GM12878 (cell line): Measurements from ENCODE around the gene KCNQ1. TPM values are rescaled to one million over a fixed set of nuclear protein-coding genes. Genes with fewer than 3 reads are reported as not detected.

Experiments used
- ATAC-seq: fragments of 200-7000 bp; cut with Tn5 transposase; 3 replicates; pipeline ENCODE4 v1.9.1; 2020; ENCODE audit warnings: mild to moderate bottlenecking, moderate library complexity
- BruUV-seq: library from RNA; stranded (reverse); fragments of 400-500 nt; replicated peaks from 2 replicates; lab custom pipeline; 2021; lab: Mats Ljungman, UMichigan
- CTCF ChIA-PET: fragments of 300-600 bp; sonication (Branson Sonifier 250); formaldehyde crosslinking; extraction: SDS; loops from one replicate; lab custom pipeline; 2021; ENCODE audit warnings: inconsistent platforms; lab: Yijun Ruan, JAX
- POLR2A ChIA-PET: fragments of 350-600 bp; formaldehyde crosslinking; extraction: SDS; loops from one replicate; lab custom pipeline; 2021; ENCODE audit warnings: inconsistent platforms; lab: Charles Lee
- RAD21 ChIA-PET: fragments of 300-600 bp; sonication (Branson Sonifier 250); formaldehyde crosslinking; loops from one replicate; lab custom pipeline; 2023; ENCODE audit warnings: antibody characterized with exemption; ENCODE audit not compliant: unreplicated experiment; lab: Charles Lee
- SMC1A ChIA-PET: fragments of 300-600 bp; sonication (Branson Sonifier 250); formaldehyde crosslinking; loops from one replicate; lab custom pipeline; 2023; ENCODE audit not compliant: unreplicated experiment, uncharacterized antibody; lab: Charles Lee
- DNase-seq: peaks from one replicate; pipeline ENCODE4 v3.0.0-alpha.2; 2011; ENCODE audit warnings: low read depth, low spot score
- FAIRE-seq: peaks from 3 replicates; lab custom pipeline; 2011; peaks lifted over from hg19 to GRCh38; lab: Jason Lieb, UNC
- H2AFZ ChIP-seq: 2 replicates; pipeline ENCODE4 v1.6.0; 2011; ENCODE audit warnings: low read depth, low read length, control low read depth; ENCODE audit not compliant: control insufficient read depth
- H3K27ac ChIP-seq: 2 replicates; pipeline ENCODE4 v1.5.1; 2011; ENCODE audit warnings: control low read depth; ENCODE audit not compliant: control insufficient read depth, insufficient read depth
- H3K27me3 ChIP-seq, 2 experiments: replicated peaks in 1 of 2; 2 replicates each; pipeline versions ENCODE4 v1.6.0 to v1.6.1; 2011; ENCODE audit warnings: low read length in 1 of 2; ENCODE audit not compliant: control insufficient read depth in 2 of 2, insufficient read depth in 2 of 2
- H3K36me3 ChIP-seq, 2 experiments: 2 replicates each; pipeline ENCODE4 v1.5.1; 2011; ENCODE audit warnings: low read length in 1 of 2; ENCODE audit not compliant: control insufficient read depth in 2 of 2, insufficient read depth in 2 of 2
- H3K4me1 ChIP-seq: 2 replicates; pipeline ENCODE4 v1.6.1; 2011; ENCODE audit warnings: mild to moderate bottlenecking, low read length, moderate library complexity, mixed read lengths; ENCODE audit not compliant: control insufficient read depth, insufficient read depth
- H3K4me2 ChIP-seq: 2 replicates; pipeline ENCODE4 v1.6.0; 2011; ENCODE audit warnings: control low read depth; ENCODE audit not compliant: control insufficient read depth, insufficient read depth
- H3K4me3 ChIP-seq: fragments of 200-600 bp; sonication (generic); 2 replicates; pipeline ENCODE4 v1.5.1; 2016
- H3K79me2 ChIP-seq: 2 replicates; pipeline ENCODE4 v1.6.0; 2011; ENCODE audit warnings: low read length; ENCODE audit not compliant: control insufficient read depth, insufficient read depth
- H3K9ac ChIP-seq: 2 replicates; pipeline ENCODE4 v1.8.0; 2011; ENCODE audit warnings: low read length, control low read depth, mixed read lengths; ENCODE audit not compliant: control insufficient read depth, insufficient read depth
- H3K9me3 ChIP-seq: replicated peaks from 3 replicates; pipeline ENCODE4 v1.5.1; 2011; ENCODE audit warnings: mild to moderate bottlenecking, low read length; ENCODE audit not compliant: control insufficient read depth, insufficient read depth
- H4K20me1 ChIP-seq: 2 replicates; pipeline ENCODE4 v1.6.0; 2011; ENCODE audit not compliant: control insufficient read depth, insufficient read depth
- KLF5 ChIP-seq: fragments of 450-650 bp; IDR thresholded peaks from 2 replicates; pipeline ENCODE4 v1.6.1; 2014; ENCODE audit warnings: mild to moderate bottlenecking; ENCODE audit not compliant: partially characterized antibody
- NR2C2 ChIP-seq: IDR thresholded peaks from 2 replicates; pipeline ENCODE4 v1.6.1; 2011; ENCODE audit warnings: borderline replicate concordance, low read depth; ENCODE audit not compliant: control insufficient read depth, insufficient read length
- RAD21 ChIP-seq: IDR thresholded peaks from 2 replicates; pipeline ENCODE4 v1.6.1; 2011; ENCODE audit warnings: mild to moderate bottlenecking, low read depth, low read length, moderate library complexity; ENCODE audit not compliant: insufficient read depth
- SMAD5 ChIP-seq: IDR thresholded peaks from 2 replicates; pipeline ENCODE4 v1.6.1; 2016; ENCODE audit warnings: antibody characterized with exemption, low read depth
- SMC3 ChIP-seq: IDR thresholded peaks from 2 replicates; pipeline ENCODE4 v1.6.1; 2011; ENCODE audit warnings: low read length, improper control_type of control experiment, borderline replicate concordance
- YBX1 ChIP-seq: fragments of 450-650 bp; IDR thresholded peaks from 2 replicates; pipeline ENCODE4 v1.6.1; 2016; ENCODE audit warnings: antibody characterized with exemption
- ZNF207 ChIP-seq: fragments of 450-650 bp; IDR thresholded peaks from 2 replicates; pipeline ENCODE4 v1.6.1; 2014; ENCODE audit warnings: antibody characterized with exemption, mild to moderate bottlenecking, borderline replicate concordance
- ZNF274 ChIP-seq: IDR thresholded peaks from one replicate; pipeline ENCODE4 v1.8.0; 2011; ENCODE audit not compliant: insufficient read length, insufficient read depth
- WGBS: methylation state at CpG from one replicate; pipeline ENCODE4 v1.1.6; 2016; ENCODE audit warnings: low lambda C conversion rate; ENCODE audit not compliant: insufficient replicate concordance, insufficient coverage; ENCODE audit errors: missing lambda C conversion rate; 5-methylcytosine and 5-hydroxymethylcytosine counted together
- in situ Hi-C: fragments of 300-500 bp; cut with MboI; formaldehyde crosslinking; loops from 9 replicates; pipeline ENCODE4 v1.14.3; 2018; ENCODE audit warnings: mixed read lengths
- intact Hi-C: fragments of 100-400 bp; cut with micrococcal nuclease; formaldehyde crosslinking; loops from one replicate; pipeline ENCODE4 v1.14.2; 2022; ENCODE audit not compliant: unreplicated experiment
- polyA plus RNA-seq, 11 experiments: library from polyadenylated mRNA; depleted of rRNA in 4 of 11; unstranded in 6 of 11; stranded (reverse) in 5 of 11; fragments of >200 nt; fragmentation: Nextera tagmentation in 4 of 11; fragmentation: Illumina TruSeq in 1 of 11; extraction: Ambion mirVana in 4 of 11; extraction: Trizol in 1 of 11; gene quantifications; 1 replicate in 1 of 11; 2 replicates in 10 of 11; pipeline versions ENCODE4 v1.2.1 to v1.2.3, GENCODE V29; 2011 to 2016; ENCODE audit warnings: inconsistent platforms in 2 of 11, missing spikeins in 2 of 11, low read depth in 1 of 11
- total RNA-seq, 4 experiments: library from RNA; depleted of rRNA in 3 of 4; stranded (reverse); fragments of >200 nt in 3 of 4; fragmentation: Illumina TruSeq in 1 of 4; extraction: Trizol in 1 of 4; gene quantifications; 2 replicates each; pipeline versions ENCODE4 v1.2.1 to v1.2.3, GENCODE V29; 2013 to 2021
- TF ChIP-seq, protein P1 (sequence below): fragments of 450-650 bp; IDR thresholded peaks from 2 replicates; pipeline ENCODE4 v1.6.1; 2017; ENCODE audit warnings: antibody characterized with exemption, mild to moderate bottlenecking, moderate library complexity
- TF ChIP-seq, protein P2 (sequence below): fragments of 450-650 bp; IDR thresholded peaks from 2 replicates; pipeline ENCODE4 v1.6.1; 2014; ENCODE audit warnings: mild to moderate bottlenecking
- TF ChIP-seq, protein P3 (sequence below): fragments of 450-650 bp; IDR thresholded peaks from 2 replicates; pipeline ENCODE4 v1.6.1; 2017; ENCODE audit warnings: low read depth, mild to moderate bottlenecking, moderate library complexity
- TF ChIP-seq, protein P4 (sequence below): fragments of 450-650 bp; formaldehyde crosslinking; IDR thresholded peaks from 2 replicates; pipeline ENCODE4 v1.4.0; 2020; ENCODE audit warnings: mild to moderate bottlenecking, moderate library complexity

The KCNQ1 gene
- total and polyA plus RNA-seq, 10 of the 15 experiments (the other 5 are each of a cell fraction or from before 2014, with no cell fraction given), result 0.03 to 0.15 (median 0.12) TPM; not detected in 7

DNA sequence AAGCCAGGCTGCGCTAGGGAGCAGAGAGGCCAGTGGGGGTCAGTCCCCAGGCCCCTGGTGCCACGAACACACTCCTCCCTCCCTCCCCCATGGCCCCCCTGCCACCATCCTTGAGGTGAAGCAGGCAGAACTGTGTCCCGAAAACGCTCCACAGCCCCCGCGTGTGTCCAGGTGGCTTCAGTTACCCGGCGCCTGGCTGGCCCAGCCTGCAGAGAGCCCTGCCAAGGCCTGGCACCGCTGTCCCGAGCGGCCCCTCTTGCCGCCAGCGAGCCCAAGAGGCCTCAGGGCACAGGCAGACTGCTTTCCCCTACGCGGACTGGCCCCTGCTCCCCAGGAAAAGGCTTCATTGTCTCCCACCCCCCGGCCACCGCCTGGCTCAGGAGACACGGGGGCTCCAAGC, 413.1 kb downstream of the KCNQ1 start:
- Histone ChIP-seq H3K4me2 (no peak overlapping the region), H3K79me2 (no peaks in the 10 kb centered on the region), H2AFZ (no peak overlapping the region), H3K27ac (no peak overlapping the region), H4K20me1 (no peaks in the 10 kb centered on the region), H3K9me3 (no peaks in the 10 kb centered on the region), H3K4me3 (no peak overlapping the region), H3K9ac (no peak overlapping the region), H3K36me3 (no peaks in the 10 kb centered on the region), H3K27me3 (no peaks in the 10 kb centered on the region; a peak in 3 of 4 replicates), H3K4me1 (no peaks in the 10 kb centered on the region)
- ChIA-PET RAD21 (no interaction called here), CTCF (no interaction called here), SMC1A (no interaction called here), POLR2A (no interaction called here)
- intact Hi-C loops, result no loop called here
- no peak for ATAC-seq
- in situ Hi-C loops, result no loop called here
- FAIRE-seq, result no peak
- BruUV-seq, result no TSS peak
- DNase-seq, result no peak
- WGBS, result 49% methylated on average over 7 of the region's 18 CpGs
- TF ChIP-seq ZNF274, result no peak
- TF ChIP-seq, protein P1, sequence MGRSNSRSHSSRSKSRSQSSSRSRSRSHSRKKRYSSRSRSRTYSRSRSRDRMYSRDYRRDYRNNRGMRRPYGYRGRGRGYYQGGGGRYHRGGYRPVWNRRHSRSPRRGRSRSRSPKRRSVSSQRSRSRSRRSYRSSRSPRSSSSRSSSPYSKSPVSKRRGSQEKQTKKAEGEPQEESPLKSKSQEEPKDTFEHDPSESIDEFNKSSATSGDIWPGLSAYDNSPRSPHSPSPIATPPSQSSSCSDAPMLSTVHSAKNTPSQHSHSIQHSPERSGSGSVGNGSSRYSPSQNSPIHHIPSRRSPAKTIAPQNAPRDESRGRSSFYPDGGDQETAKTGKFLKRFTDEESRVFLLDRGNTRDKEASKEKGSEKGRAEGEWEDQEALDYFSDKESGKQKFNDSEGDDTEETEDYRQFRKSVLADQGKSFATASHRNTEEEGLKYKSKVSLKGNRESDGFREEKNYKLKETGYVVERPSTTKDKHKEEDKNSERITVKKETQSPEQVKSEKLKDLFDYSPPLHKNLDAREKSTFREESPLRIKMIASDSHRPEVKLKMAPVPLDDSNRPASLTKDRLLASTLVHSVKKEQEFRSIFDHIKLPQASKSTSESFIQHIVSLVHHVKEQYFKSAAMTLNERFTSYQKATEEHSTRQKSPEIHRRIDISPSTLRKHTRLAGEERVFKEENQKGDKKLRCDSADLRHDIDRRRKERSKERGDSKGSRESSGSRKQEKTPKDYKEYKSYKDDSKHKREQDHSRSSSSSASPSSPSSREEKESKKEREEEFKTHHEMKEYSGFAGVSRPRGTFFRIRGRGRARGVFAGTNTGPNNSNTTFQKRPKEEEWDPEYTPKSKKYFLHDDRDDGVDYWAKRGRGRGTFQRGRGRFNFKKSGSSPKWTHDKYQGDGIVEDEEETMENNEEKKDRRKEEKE, result no peak
- no peak for TF ChIP-seq YBX1
- TF ChIP-seq KLF5, result no peak
- TF ChIP-seq, protein P2, sequence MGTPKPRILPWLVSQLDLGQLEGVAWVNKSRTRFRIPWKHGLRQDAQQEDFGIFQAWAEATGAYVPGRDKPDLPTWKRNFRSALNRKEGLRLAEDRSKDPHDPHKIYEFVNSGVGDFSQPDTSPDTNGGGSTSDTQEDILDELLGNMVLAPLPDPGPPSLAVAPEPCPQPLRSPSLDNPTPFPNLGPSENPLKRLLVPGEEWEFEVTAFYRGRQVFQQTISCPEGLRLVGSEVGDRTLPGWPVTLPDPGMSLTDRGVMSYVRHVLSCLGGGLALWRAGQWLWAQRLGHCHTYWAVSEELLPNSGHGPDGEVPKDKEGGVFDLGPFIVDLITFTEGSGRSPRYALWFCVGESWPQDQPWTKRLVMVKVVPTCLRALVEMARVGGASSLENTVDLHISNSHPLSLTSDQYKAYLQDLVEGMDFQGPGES, result no peak
- no peak for TF ChIP-seq SMC3
- no peak for TF ChIP-seq NR2C2
- TF ChIP-seq, protein P3, sequence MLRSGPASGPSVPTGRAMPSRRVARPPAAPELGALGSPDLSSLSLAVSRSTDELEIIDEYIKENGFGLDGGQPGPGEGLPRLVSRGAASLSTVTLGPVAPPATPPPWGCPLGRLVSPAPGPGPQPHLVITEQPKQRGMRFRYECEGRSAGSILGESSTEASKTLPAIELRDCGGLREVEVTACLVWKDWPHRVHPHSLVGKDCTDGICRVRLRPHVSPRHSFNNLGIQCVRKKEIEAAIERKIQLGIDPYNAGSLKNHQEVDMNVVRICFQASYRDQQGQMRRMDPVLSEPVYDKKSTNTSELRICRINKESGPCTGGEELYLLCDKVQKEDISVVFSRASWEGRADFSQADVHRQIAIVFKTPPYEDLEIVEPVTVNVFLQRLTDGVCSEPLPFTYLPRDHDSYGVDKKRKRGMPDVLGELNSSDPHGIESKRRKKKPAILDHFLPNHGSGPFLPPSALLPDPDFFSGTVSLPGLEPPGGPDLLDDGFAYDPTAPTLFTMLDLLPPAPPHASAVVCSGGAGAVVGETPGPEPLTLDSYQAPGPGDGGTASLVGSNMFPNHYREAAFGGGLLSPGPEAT, result no peak
- TF ChIP-seq RAD21, result no peak
- TF ChIP-seq ZNF207, result no peak
- TF ChIP-seq SMAD5, result no peak
- TF ChIP-seq, protein P4, sequence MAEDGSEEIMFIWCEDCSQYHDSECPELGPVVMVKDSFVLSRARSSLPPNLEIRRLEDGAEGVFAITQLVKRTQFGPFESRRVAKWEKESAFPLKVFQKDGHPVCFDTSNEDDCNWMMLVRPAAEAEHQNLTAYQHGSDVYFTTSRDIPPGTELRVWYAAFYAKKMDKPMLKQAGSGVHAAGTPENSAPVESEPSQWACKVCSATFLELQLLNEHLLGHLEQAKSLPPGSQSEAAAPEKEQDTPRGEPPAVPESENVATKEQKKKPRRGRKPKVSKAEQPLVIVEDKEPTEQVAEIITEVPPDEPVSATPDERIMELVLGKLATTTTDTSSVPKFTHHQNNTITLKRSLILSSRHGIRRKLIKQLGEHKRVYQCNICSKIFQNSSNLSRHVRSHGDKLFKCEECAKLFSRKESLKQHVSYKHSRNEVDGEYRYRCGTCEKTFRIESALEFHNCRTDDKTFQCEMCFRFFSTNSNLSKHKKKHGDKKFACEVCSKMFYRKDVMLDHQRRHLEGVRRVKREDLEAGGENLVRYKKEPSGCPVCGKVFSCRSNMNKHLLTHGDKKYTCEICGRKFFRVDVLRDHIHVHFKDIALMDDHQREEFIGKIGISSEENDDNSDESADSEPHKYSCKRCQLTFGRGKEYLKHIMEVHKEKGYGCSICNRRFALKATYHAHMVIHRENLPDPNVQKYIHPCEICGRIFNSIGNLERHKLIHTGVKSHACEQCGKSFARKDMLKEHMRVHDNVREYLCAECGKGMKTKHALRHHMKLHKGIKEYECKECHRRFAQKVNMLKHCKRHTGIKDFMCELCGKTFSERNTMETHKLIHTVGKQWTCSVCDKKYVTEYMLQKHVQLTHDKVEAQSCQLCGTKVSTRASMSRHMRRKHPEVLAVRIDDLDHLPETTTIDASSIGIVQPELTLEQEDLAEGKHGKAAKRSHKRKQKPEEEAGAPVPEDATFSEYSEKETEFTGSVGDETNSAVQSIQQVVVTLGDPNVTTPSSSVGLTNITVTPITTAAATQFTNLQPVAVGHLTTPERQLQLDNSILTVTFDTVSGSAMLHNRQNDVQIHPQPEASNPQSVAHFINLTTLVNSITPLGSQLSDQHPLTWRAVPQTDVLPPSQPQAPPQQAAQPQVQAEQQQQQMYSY (CRISPR knock-in tag), result no peak
